Measurements from ENCODE around the gene NKAIN1. TPM values are rescaled to one million over a fixed set of nuclear protein-coding genes. Genes with fewer than 3 reads are reported as not detected.
"Not testable (repeated sequence)": the region's sequence is repeated elsewhere in the genome, so short reads cannot be mapped to it uniquely, and the experiment has no call there.

NKAIN1 gene
- total RNA-seq, 1 donor from 2014 or later: not detected

DNA sequence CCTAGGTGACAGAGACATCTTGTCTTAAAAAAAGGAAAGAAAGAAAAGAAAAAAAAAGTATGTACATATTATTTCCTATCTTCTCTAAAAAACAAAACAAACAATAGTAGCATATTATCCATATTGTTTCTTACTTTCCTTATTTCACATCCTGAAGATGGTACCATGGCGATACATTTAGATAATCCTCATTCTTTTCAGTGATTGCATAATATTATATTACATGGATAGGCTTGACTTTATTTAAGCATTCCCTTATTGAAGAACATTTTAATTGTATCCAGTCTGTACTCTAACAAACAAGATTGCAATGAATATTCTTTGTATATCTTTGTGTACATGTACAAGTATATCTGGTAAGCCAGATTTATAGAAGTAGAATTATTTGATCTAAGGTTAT is 91.3 kb downstream of the NKAIN1 start:
- no peak overlapping the region for H3K4me3 ChIP-seq (ENCODE audit: low read depth, low read length)
- no peaks in the 10 kb centered on the region for H3K36me3 ChIP-seq (ENCODE audit: control insufficient read depth, insufficient read depth, low read length)
- DNase-seq (ENCODE audit: low read depth): no peak
- no peaks in the 10 kb centered on the region for H3K27me3 ChIP-seq (ENCODE audit: control insufficient read depth, insufficient read depth, low read length)
- TF ChIP-seq, protein P1, sequence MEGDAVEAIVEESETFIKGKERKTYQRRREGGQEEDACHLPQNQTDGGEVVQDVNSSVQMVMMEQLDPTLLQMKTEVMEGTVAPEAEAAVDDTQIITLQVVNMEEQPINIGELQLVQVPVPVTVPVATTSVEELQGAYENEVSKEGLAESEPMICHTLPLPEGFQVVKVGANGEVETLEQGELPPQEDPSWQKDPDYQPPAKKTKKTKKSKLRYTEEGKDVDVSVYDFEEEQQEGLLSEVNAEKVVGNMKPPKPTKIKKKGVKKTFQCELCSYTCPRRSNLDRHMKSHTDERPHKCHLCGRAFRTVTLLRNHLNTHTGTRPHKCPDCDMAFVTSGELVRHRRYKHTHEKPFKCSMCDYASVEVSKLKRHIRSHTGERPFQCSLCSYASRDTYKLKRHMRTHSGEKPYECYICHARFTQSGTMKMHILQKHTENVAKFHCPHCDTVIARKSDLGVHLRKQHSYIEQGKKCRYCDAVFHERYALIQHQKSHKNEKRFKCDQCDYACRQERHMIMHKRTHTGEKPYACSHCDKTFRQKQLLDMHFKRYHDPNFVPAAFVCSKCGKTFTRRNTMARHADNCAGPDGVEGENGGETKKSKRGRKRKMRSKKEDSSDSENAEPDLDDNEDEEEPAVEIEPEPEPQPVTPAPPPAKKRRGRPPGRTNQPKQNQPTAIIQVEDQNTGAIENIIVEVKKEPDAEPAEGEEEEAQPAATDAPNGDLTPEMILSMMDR (IDR thresholded peaks at IDR 0.05; ENCODE audit: insufficient read depth, low read length, severe bottlenecking): no peak
- FAIRE-seq: no peak

DNA sequence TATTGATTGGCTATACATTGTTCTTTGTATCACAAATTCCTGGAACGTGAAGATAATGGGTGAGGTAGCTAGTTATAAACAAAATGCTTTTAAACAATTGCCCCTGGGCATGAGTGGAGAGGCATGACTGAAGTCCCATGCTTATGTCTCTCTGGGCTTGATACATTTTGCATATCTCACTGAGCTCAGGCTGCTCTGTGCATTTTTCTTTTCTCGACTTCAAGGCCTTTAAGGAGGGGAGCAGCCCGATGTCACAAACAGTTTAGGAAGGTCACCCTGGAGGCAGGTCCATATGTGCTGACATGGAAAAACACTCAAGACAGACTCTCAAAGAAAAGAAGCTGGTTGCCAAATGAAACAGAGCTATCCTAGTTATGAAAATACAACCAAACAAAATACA is 94.0 kb downstream of the NKAIN1 start:
- DNase-seq (ENCODE audit: low read depth) (no peak), FAIRE-seq (no peak)
- no peaks in the 10 kb centered on the region for H3K36me3 ChIP-seq (ENCODE audit: control insufficient read depth, insufficient read depth, low read length)
- H3K27me3 ChIP-seq (ENCODE audit: control insufficient read depth, insufficient read depth, low read length): no peaks in the 10 kb centered on the region
- TF ChIP-seq, protein P1 (IDR thresholded peaks at IDR 0.05; ENCODE audit: insufficient read depth, low read length, severe bottlenecking): no peak
- no peak overlapping the region for H3K4me3 ChIP-seq (ENCODE audit: low read depth, low read length)

GRCh38 chr1:31144442-31144841 is 95.2 kb downstream of the NKAIN1 start:
- no peaks in the 10 kb centered on the region for H3K27me3 ChIP-seq (ENCODE audit: control insufficient read depth, insufficient read depth, low read length)
- H3K36me3 ChIP-seq (ENCODE audit: control insufficient read depth, insufficient read depth, low read length): no peaks in the 10 kb centered on the region
- TF ChIP-seq, protein P1 (IDR thresholded peaks at IDR 0.05; ENCODE audit: insufficient read depth, low read length, severe bottlenecking): no peak
- FAIRE-seq (no peak), DNase-seq (ENCODE audit: low read depth) (no peak)
- H3K4me3 ChIP-seq (ENCODE audit: low read depth, low read length): no peak overlapping the region

GRCh38 chr1:31143455-31143854 is 96.2 kb downstream of the NKAIN1 start:
- no peak for FAIRE-seq

DNA sequence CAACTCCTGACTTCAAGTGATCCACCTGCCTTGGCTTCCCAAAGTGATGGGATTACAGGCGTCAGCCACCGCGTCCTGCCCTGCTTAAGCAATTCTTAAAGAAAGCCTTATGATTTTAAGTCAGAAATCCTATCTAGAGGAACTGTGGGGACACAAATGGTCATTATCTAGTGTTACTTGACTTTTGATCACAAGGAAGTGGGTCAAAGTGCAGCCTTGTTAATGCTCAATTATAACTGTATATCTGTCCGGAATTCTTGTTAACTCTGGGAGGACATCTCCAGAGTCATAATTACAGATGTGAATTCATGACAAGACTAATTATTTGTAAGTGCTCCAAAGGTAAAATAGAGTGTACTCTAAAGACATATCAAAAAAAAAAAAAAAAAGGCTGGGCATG is 97.3 kb downstream of the NKAIN1 start:
- FAIRE-seq (no peak), DNase-seq (ENCODE audit: low read depth) (no peak)
- TF ChIP-seq, protein P1 (IDR thresholded peaks at IDR 0.05; ENCODE audit: insufficient read depth, low read length, severe bottlenecking): no peak
- Histone ChIP-seq H3K4me3 (ENCODE audit: low read depth, low read length) (no peak overlapping the region), H3K27me3 (ENCODE audit: control insufficient read depth, insufficient read depth, low read length) (no peaks in the 10 kb centered on the region), H3K36me3 (ENCODE audit: control insufficient read depth, insufficient read depth, low read length) (no peaks in the 10 kb centered on the region)

More at GRCh38 chr1:31143455-31143854, 96.2 kb downstream of the NKAIN1 start:
- no peak for DNase-seq (ENCODE audit: low read depth)
- TF ChIP-seq, protein P1 (IDR thresholded peaks at IDR 0.05; ENCODE audit: insufficient read depth, low read length, severe bottlenecking): no peak
- H3K27me3 ChIP-seq (ENCODE audit: control insufficient read depth, insufficient read depth, low read length): no peaks in the 10 kb centered on the region
- no peaks in the 10 kb centered on the region for H3K36me3 ChIP-seq (ENCODE audit: control insufficient read depth, insufficient read depth, low read length)
- no peak overlapping the region for H3K4me3 ChIP-seq (ENCODE audit: low read depth, low read length)

DNA sequence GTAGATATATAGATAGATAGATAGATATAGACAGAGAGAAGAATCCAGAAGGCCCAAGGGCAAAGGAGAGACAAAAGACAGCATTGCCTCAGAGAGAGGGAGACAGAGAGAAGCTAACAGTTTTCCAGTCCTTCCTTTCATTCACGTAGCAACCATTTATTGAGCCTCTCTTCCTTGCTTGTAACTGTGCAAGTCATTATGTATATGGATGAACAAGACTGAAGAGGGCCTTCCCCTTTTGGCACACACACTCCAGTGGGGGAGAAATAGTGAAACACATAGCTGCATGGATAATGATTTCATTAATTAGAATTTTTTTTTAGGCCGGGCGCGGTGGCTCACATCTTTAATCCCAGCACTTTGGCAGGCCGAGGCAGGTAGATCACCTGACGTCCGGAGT is 99.4 kb downstream of the NKAIN1 start:
- no peak for FAIRE-seq
- Histone ChIP-seq H3K27me3 (ENCODE audit: control insufficient read depth, insufficient read depth, low read length) (no peaks in the 10 kb centered on the region), H3K4me3 (ENCODE audit: low read depth, low read length) (no peak overlapping the region), H3K36me3 (ENCODE audit: control insufficient read depth, insufficient read depth, low read length) (no peaks in the 10 kb centered on the region)
- no peak for DNase-seq (ENCODE audit: low read depth)
- TF ChIP-seq, protein P1 (IDR thresholded peaks at IDR 0.05; ENCODE audit: insufficient read depth, low read length, severe bottlenecking): no peak

DNA sequence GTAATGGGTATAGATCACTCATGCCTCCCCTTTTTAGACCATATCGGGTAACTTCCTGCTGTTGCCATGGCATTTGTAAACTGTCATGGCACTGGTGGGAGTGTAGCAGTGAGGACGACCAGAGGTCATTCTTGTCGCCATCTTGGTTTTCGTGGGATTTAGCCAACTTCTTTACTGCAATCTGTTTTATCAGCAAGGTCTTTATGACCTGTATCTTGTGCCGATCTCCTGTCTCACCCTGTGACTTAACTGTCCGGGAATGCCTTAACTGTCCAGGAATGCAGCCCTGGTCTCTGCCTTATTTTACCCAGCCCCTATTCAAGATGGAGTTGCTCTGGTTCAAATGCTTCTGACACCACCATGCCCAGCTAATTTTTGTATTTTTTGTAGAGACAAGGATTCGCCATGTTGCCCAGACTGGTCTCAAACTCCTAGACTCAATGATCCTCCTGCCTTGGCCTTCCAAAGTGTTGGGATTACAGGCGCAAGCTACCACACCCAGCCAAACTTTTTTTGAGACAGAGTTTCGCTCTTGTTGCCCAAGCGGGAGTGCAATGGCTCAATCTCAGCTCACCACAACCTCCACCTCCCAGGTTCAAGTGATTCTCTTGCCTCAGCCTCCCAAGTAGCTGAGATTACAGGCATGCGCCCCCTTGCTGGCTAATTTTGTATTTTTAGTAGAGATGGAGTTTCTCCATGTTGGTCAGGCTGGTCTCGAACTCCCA is 100.7 kb downstream of the NKAIN1 start:
- not testable (repeated sequence) for H3K27me3 ChIP-seq (ENCODE audit: control insufficient read depth, insufficient read depth, low read length); DNase-seq (ENCODE audit: low read depth); H3K4me3 ChIP-seq (ENCODE audit: low read depth, low read length); H3K36me3 ChIP-seq (ENCODE audit: control insufficient read depth, insufficient read depth, low read length); FAIRE-seq

- FAIRE-seq; H3K4me3 ChIP-seq (ENCODE audit: low read depth, low read length); H3K36me3 ChIP-seq (ENCODE audit: control insufficient read depth, insufficient read depth, low read length); H3K27me3 ChIP-seq (ENCODE audit: control insufficient read depth, insufficient read depth, low read length); DNase-seq (ENCODE audit: low read depth): not testable (repeated sequence)
Observed at GRCh38 chr1:31137873-31138272, 101.8 kb downstream of the NKAIN1 start.

All from bronchial epithelial cell (primary cell).